Measurements from ENCODE around the gene HLA-DQB2.

HLA-DQB2 gene

DNA sequence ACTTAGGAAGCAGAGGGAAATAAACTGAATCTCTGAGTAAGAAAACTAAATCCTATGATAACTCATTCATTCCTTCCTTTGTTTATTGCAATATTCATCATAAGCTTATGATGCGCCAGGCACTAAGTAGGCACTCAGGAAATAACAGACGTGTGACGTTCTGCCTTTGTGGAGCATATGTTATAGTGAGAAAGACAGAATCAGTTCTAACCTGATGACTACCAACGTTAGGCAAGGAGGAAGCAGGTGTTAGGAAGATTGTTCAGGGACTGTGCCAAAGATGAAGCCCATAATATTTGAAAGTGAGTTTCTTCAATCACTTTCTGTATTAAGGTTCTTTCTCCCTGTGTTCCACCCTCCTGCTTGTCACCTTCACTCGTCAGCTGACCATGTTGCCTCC, 18.6 kb downstream of the HLA-DQB2 start:
- FAIRE-seq = no peak

DNA sequence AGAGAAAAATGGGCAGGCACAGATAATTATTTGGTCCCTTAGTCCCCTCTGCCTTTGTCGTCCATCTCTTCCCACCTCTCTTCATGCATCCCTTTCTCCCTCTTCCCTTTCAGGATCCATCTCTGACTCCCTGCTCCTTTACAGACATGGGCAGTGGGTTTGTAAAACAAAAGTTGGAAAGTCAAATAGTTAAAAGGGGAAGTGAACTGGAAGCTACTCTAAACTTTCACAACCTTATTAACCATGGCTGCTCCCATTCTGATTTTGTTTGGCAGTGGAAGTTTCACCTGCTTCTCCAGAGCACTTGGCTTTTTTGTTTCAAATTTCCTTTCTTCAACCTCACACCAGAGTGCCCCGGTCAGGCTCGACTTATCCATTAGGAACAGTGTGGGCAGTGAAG, 21.0 kb downstream of the HLA-DQB2 start:
- FAIRE-seq = no peak

DNA sequence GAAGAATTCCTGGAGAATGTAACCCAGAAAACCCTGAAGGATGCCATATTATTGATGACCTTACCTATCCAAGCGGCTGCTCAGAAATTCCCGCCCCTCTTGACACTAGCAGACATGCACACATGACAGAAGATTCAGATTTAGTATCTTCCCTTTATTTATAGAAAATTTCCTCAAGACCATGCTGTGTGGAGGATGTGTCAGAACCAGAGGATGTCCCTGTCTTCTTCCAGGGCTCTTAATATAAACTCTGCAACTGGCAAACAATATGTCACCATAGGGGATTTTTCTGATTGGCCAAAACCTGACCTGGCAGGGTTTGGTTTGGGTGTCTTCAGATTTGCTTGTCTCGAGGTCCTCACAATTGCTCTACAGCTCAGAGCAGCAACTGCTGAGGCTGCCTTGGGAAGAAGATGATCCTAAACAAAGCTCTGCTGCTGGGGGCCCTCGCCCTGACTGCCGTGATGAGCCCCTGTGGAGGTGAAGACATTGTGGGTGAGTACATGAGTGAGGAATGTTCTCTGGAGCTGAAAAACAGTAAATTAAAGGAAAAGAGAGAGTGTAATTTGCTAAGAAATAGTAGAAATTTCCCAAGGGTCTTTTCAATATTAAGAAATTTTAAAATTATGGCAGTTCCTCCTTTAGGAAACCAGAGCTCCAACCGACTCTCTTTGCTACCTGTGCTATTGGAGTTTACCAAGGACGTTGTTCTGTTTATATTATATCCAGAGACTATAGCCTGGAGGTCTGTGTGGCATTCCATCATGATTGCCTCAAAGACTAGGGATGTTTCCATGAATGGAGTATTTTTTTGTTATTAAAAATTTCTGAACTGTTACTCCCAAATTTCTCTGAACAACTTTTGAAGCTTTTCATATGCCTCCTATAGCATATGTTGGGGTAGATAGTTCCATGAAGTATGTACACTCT, 22.0 kb downstream of the HLA-DQB2 start, which contains the start of gene HLA-DQA2:
TSS of gene HLA-DQA2 (plus strand) at position 361 of the 930 bp plus-strand sequence. CDS start at position 414, 53 bp downstream.
- FAIRE-seq = no peak

DNA sequence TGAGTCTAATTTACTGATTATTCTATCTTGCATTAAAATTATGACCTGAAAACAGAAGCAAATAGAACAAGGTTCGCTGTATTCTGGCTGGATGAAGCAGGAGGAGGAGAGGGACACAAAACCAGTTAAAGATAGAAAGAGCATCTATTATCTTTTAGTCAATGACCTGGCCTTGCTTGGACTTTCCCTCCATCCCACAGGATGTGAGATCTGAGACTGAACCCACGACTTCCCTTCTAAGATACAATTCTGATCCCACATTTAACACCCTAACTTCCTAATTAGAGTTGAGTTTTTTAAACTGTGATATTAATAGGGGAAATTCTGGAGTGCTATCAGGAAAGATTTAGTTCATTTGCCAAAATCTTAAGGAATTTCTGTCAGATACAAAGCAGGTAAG, 25.2 kb downstream of the HLA-DQB2 start:
- FAIRE-seq = no peak

DNA sequence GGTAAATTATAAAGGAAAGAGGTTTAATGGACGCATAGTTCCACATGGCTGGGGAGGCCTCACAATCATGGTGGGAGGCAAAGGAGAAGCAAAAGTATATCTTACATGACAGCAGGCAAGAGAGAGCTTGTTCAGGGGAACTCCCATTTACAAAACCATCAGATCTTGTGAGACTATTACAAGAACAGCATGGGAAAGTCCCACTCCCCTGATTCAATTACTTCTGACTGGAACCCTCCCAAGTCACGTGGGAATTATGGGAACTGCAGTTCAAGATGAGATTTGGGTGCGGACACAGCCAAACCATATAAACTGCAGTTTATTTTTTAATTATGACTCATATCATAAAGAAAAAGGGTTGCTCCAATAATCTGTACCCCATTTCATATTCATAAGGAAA, 44.5 kb downstream of the HLA-DQB2 start:
- FAIRE-seq = no peak

DNA sequence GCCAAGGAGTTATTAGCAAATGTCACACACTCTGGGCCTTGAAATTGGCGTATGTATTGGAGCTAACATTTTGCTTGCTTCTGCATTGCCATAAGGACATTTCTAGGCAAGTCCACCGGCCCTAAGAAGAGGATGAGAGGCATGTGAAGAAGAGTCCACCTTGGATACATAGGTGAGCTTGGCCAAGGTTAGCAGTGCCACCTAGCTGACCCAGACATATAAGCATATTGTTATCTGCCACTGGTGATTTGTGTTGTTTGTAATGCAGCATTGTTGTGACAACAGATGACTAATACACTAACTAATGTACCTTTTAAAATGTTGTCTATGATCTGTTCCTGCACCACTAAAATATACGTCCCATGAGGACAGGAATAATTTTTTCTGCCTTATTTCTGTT, 46.9 kb downstream of the HLA-DQB2 start:
- FAIRE-seq = no peak

DNA sequence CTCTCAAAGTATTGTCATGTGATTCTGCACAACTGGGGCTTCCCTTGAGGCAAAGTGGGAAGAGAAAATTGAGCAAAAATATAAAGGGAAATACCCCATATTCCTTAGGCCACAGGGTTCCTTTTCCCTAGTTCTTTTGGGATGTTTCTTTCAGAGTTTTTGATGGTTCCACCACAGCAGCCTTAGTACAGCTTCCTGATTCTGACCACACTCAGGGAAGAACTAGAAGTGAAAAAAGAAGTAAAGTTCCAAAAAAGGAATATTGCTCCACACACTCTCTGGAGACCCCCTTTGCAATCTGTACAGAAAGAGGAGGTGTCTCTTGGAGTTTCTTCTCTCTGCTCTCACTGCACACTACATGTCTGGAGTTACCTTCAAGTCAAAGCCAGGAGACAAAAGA, 50.1 kb downstream of the HLA-DQB2 start:
- no peak for FAIRE-seq

DNA sequence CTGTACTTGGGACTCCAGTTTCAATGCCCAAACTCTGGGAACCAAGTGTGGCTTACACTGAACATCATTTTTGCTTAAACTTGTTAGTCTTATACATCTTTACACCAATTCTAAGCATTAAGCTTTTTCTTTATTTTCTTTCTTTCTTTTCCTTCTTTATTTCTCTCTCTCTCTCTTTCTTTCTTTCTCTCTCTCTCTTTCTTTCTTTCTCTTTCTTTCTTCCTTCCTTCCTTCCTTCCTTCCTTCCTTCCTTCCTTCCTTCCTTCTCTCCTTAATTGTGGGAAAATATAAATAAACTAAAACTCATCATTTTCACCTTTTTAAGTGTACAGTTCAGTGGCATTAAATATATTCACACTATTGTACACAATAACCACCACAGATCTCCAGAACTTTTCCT, 53.7 kb downstream of the HLA-DQB2 start:
- FAIRE-seq = no peak
